Prostate gland (tissue), 2 donors: ENCODE results near the gene SYT14. TPM values are rescaled to one million over a fixed set of nuclear protein-coding genes. Genes with fewer than 3 reads are reported as not detected.

ENCODE experiments used
- DNase-seq: peaks from one replicate; pipeline ENCODE4 v3.0.0-alpha.2; 2019; ENCODE audit warnings: low spot score
- H3K27ac ChIP-seq, 2 donors: fragments of 200-600 bp; sonication (generic); 2 replicates each; pipeline ENCODE4 v1.5.1; 2017 to 2019
- H3K27me3 ChIP-seq: fragments of 200-600 bp; sonication (generic); replicated peaks from 2 replicates; pipeline ENCODE4 v1.5.1; 2019; ENCODE audit not compliant: insufficient read depth
- H3K36me3 ChIP-seq, 2 donors: fragments of 200-600 bp; sonication (generic); 1 replicate in 1 of 2; 2 replicates in 1 of 2; pipeline versions ENCODE4 v1.5.1 to v1.8.1; 2017 to 2019
- H3K4me1 ChIP-seq: fragments of 200-600 bp; sonication (generic); replicated peaks from 2 replicates; pipeline ENCODE4 v1.5.1; 2019
- H3K4me3 ChIP-seq, 2 donors: fragments of 200-600 bp; sonication (generic); 2 replicates each; pipeline ENCODE4 v1.5.1; 2017 to 2019
- H3K9me3 ChIP-seq: fragments of 200-600 bp; sonication (generic); 2 replicates; pipeline ENCODE4 v1.5.1; 2017
- CTCF ChIP-seq, 4 experiments: fragments of 200-600 bp in 2 of 4; fragments of 450-650 bp in 2 of 4; sonication (generic) in 2 of 4; IDR thresholded peaks; 1 replicate in 3 of 4; 2 replicates in 1 of 4; pipeline ENCODE4 v1.5.1; 2016 to 2019; ENCODE audit warnings: antibody characterized with exemption in 4 of 4, mild to moderate bottlenecking in 2 of 4, moderate library complexity in 2 of 4
- POLR2A ChIP-seq: fragments of 450-650 bp; IDR thresholded peaks from one replicate; pipeline ENCODE4 v1.6.1; 2016; ENCODE audit warnings: antibody characterized with exemption, mild to moderate bottlenecking
- POLR2AphosphoS5 ChIP-seq: sonication (generic); formaldehyde crosslinking; IDR thresholded peaks from one replicate; pipeline ENCODE4 v1.6.1; 2017; ENCODE audit warnings: antibody characterized with exemption
- WGBS: methylation state at CpG from one replicate; pipeline ENCODE4 v1.1.5; 2018; 5-methylcytosine and 5-hydroxymethylcytosine counted together
- intact Hi-C: fragments of 100-400 bp; cut with DNase I; formaldehyde crosslinking; loops from one replicate; pipeline ENCODE4 v1.14.2; 2022
- total RNA-seq, 2 donors: library from RNA; depleted of rRNA; stranded (reverse); fragments of >200 nt; gene quantifications; one replicate each; pipeline ENCODE4 v1.1.0, GENCODE V29; 2016

SYT14 gene
- total RNA-seq, 2 donors from 2014 or later: 0.41 to 6.0 TPM

GRCh38 chr1:209983953-209984352 lies 45.9 kb downstream of the SYT14 start:
- Histone ChIP-seq H3K27me3 (no peaks in the 10 kb centered on the region), H3K4me3 (no peak overlapping the region), H3K9me3 (no peaks in the 10 kb centered on the region), H3K4me1 (no peaks in the 10 kb centered on the region), H3K27ac (no peak overlapping the region), H3K36me3 (no peaks in the 10 kb centered on the region)
- WGBS: 74% methylated on average over 3 of the region's 3 CpGs
- TF ChIP-seq CTCF (IDR thresholded peaks at IDR 0.05): no peak
- no peak for TF ChIP-seq POLR2AphosphoS5
- no peak for TF ChIP-seq POLR2A
- intact Hi-C loops: loop anchor here (10.0 kb wide), 1 partner anchor 119 kb away; no protein-coding TSS in a partner anchor
- DNase-seq: no peak

- Histone ChIP-seq H3K36me3 (no peaks in the 10 kb centered on the region), H3K4me3 (no peak overlapping the region), H3K4me1 (no peaks in the 10 kb centered on the region), H3K27me3 (no peaks in the 10 kb centered on the region), H3K9me3 (no peaks in the 10 kb centered on the region), H3K27ac (no peak overlapping the region)
- TF ChIP-seq CTCF (IDR thresholded peaks at IDR 0.05) (no peak), POLR2A (no peak), POLR2AphosphoS5 (no peak)
- intact Hi-C loops: loop anchor here (10.0 kb wide), 1 partner anchor 120 kb away; no protein-coding TSS in a partner anchor
- DNase-seq: no peak
- 71% methylated on average over 3 of the region's 3 CpGs for WGBS
These were observed 47.0 kb downstream of the SYT14 start for GRCh38 chr1:209985002-209985401.

- Histone ChIP-seq H3K36me3 (no peaks in the 10 kb centered on the region), H3K27ac (no peak overlapping the region), H3K4me3 (no peak overlapping the region), H3K9me3 (no peaks in the 10 kb centered on the region), H3K27me3 (no peaks in the 10 kb centered on the region), H3K4me1 (no peaks in the 10 kb centered on the region)
- DNase-seq: no peak
- no peak for TF ChIP-seq CTCF (IDR thresholded peaks at IDR 0.05)
- TF ChIP-seq POLR2A: no peak
- no peak for TF ChIP-seq POLR2AphosphoS5
- intact Hi-C loops: loop anchor here (10.0 kb wide), 1 partner anchor 124 kb away; no protein-coding TSS in a partner anchor
- 74% methylated on average over 2 of the region's 2 CpGs for WGBS
These were observed 50.7 kb downstream of the SYT14 start for GRCh38 chr1:209988706-209989105.

GRCh38 chr1:209989525-209989924 lies 51.5 kb downstream of the SYT14 start:
- Histone ChIP-seq H3K27ac (no peak overlapping the region), H3K4me1 (no peaks in the 10 kb centered on the region), H3K27me3 (peaks cover 3% of the 10 kb centered on the region), H3K4me3 (no peak overlapping the region), H3K9me3 (no peaks in the 10 kb centered on the region), H3K36me3 (no peaks in the 10 kb centered on the region)
- WGBS: 28% methylated on average over 3 of the region's 3 CpGs
- TF ChIP-seq CTCF (IDR thresholded peaks at IDR 0.05) (peak in 2 of 4 experiments; percentile 21 to 29), POLR2AphosphoS5 (no peak)
- intact Hi-C loops: loop anchor here (10.0 kb wide), 1 partner anchor 125 kb away; no protein-coding TSS in a partner anchor
- DNase-seq: no peak

GRCh38 chr1:209993061-209993830 lies 55.2 kb downstream of the SYT14 start:
- intact Hi-C loops: no loop called here
- no peak for TF ChIP-seq POLR2AphosphoS5
- no peak for TF ChIP-seq CTCF (IDR thresholded peaks at IDR 0.05)
- no peak for TF ChIP-seq POLR2A
- DNase-seq: no peak

More at GRCh38 chr1:209993061-209993830, 55.2 kb downstream of the SYT14 start:
- H3K4me3 ChIP-seq: no peak overlapping the region
- WGBS: 74% methylated on average over 9 of the region's 9 CpGs
- no peaks in the 10 kb centered on the region for H3K4me1 ChIP-seq
- peaks cover 3% of the 10 kb centered on the region for H3K27me3 ChIP-seq
- no peak overlapping the region for H3K27ac ChIP-seq
- no peaks in the 10 kb centered on the region for H3K36me3 ChIP-seq
- H3K9me3 ChIP-seq: no peaks in the 10 kb centered on the region
